Fibroblast of lung (primary cell): Measurements from ENCODE around the gene HEATR9. TPM values are rescaled to one million over a fixed set of nuclear protein-coding genes. Genes with fewer than 3 reads are reported as not detected.

Source experiments
- DNase-seq, 2 donors: peaks; one replicate each; pipeline versions ENCODE4 v3.0.0 to v3.0.0-alpha.2; 2010; ENCODE audit warnings: low read depth in 2 of 2
- H2AFZ ChIP-seq: 2 replicates; pipeline ENCODE4 v1.5.1; 2012; ENCODE audit warnings: low read length, control low read depth, inconsistent platforms
- H3K27ac ChIP-seq: 2 replicates; pipeline ENCODE4 v1.5.1; 2011; ENCODE audit warnings: low read length, control low read depth; ENCODE audit not compliant: insufficient read depth
- H3K27me3 ChIP-seq: 2 replicates; pipeline ENCODE4 v1.5.1; 2011; ENCODE audit warnings: mild to moderate bottlenecking, low read length; ENCODE audit not compliant: control insufficient read depth, insufficient read depth
- H3K36me3 ChIP-seq: 2 replicates; pipeline ENCODE4 v1.5.1; 2011; ENCODE audit warnings: low read length; ENCODE audit not compliant: control insufficient read depth, insufficient read depth
- H3K4me1 ChIP-seq: 2 replicates; pipeline ENCODE4 v1.5.1; 2011; ENCODE audit warnings: low read length; ENCODE audit not compliant: control insufficient read depth, insufficient read depth; ENCODE audit errors: extremely low read depth
- H3K4me2 ChIP-seq: 2 replicates; pipeline ENCODE4 v1.5.1; 2011; ENCODE audit warnings: low read length, control low read depth; ENCODE audit not compliant: insufficient read depth; ENCODE audit errors: extremely low read depth
- H3K4me3 ChIP-seq, 4 experiments: fragments of 200-600 bp in 1 of 4; sonication (generic) in 1 of 4; replicated peaks in 1 of 4; 2 replicates each; pipeline ENCODE4 v1.5.1; 2011 to 2016; ENCODE audit warnings: low read length in 4 of 4, low read depth in 3 of 4, mild to moderate bottlenecking in 3 of 4, control low read depth in 2 of 4, inconsistent platforms in 1 of 4, mixed read lengths in 1 of 4; ENCODE audit not compliant: insufficient read depth in 1 of 4; ENCODE audit errors: control extremely low read depth in 1 of 4
- H3K79me2 ChIP-seq: 2 replicates; pipeline ENCODE4 v1.5.1; 2012; ENCODE audit warnings: mild to moderate bottlenecking, low read length, inconsistent platforms; ENCODE audit not compliant: control insufficient read depth, insufficient read depth
- H3K9ac ChIP-seq: 2 replicates; pipeline ENCODE4 v1.5.1; 2011; ENCODE audit warnings: mild to moderate bottlenecking, low read length, control low read depth; ENCODE audit not compliant: insufficient read depth
- H3K9me3 ChIP-seq: 2 replicates; pipeline ENCODE4 v1.5.1; 2012; ENCODE audit warnings: low read depth, low read length; ENCODE audit not compliant: control insufficient read depth, insufficient read depth
- H4K20me1 ChIP-seq: 2 replicates; pipeline ENCODE4 v1.5.1; 2011; ENCODE audit warnings: low read length; ENCODE audit not compliant: control insufficient read depth, insufficient read depth; ENCODE audit errors: extremely low read depth
- CTCF ChIP-seq, 2 donors: IDR thresholded peaks in 1 of 2; conservative IDR thresholded peaks in 1 of 2; 1 replicate in 1 of 2; 2 replicates in 1 of 2; pipeline ENCODE4 v1.5.1; 2011 to 2012; ENCODE audit warnings: low read length in 2 of 2, control low read depth in 1 of 2, inconsistent platforms in 1 of 2, low read depth in 1 of 2, mild to moderate bottlenecking in 1 of 2
- EZH2 ChIP-seq: IDR thresholded peaks from 2 replicates; pipeline ENCODE4 v1.5.1; 2012; ENCODE audit warnings: low read length, control low read depth, mild to moderate bottlenecking; ENCODE audit errors: missing control alignments
- polyA plus RNA-seq, 2 donors: library from polyadenylated mRNA; depleted of rRNA in 1 of 2; stranded (reverse) in 1 of 2; unstranded in 1 of 2; fragments of >200 nt; gene quantifications; 2 replicates each; pipeline ENCODE4 v1.2.1, GENCODE V29; 2011 to 2012; ENCODE audit warnings: missing spikeins in 1 of 2
- total RNA-seq: library from RNA; depleted of rRNA; stranded (reverse); fragments of >200 nt; gene quantifications from 2 replicates; pipeline ENCODE4 v1.2.1, GENCODE V29; 2014

Gene HEATR9
- total and polyA plus RNA-seq, 2 donors (not counting 1 experiment from before 2014, with no cell fraction given), result not detected

DNA sequence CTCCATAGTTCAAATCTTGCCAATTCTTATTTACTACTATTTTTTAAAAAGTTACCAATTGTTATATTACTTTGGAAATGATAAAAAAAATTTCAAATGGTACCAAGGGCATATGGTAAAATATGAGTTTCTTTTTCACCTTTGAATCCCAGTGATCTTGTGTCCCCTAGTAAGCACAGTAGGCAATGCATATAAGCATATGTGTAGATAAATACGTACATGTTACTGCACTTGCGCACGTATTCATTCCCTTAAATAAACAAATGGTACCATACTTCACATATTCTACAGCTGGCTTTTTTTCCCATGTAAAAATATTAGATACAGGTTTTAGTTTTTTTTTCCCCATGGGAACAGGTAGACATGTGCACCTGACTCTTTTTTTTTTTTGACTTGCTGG is 27.6 kb downstream of the HEATR9 start:
- no peaks in the 10 kb centered on the region for H3K27me3 ChIP-seq
- no peak overlapping the region for H2AFZ ChIP-seq
- TF ChIP-seq EZH2, result no peak
- no peak for TF ChIP-seq CTCF (conservative IDR thresholded peaks at IDR 0.05 in 1 of 2, IDR thresholded peaks at IDR 0.05 in 1 of 2; ENCODE audit: low read depth in 1 of 2, low read length in 2 of 2)
- no peaks in the 10 kb centered on the region for H3K9me3 ChIP-seq
- H3K4me3 ChIP-seq, result no peak overlapping the region
- no peaks in the 10 kb centered on the region for H3K4me1 ChIP-seq
- H3K79me2 ChIP-seq, result no peaks in the 10 kb centered on the region
- DNase-seq, result no peak
- peaks cover 5% of the 10 kb centered on the region for H3K36me3 ChIP-seq
- H4K20me1 ChIP-seq, result no peaks in the 10 kb centered on the region
- no peak overlapping the region for H3K9ac ChIP-seq
- no peak overlapping the region for H3K4me2 ChIP-seq
- H3K27ac ChIP-seq, result no peak overlapping the region

DNA sequence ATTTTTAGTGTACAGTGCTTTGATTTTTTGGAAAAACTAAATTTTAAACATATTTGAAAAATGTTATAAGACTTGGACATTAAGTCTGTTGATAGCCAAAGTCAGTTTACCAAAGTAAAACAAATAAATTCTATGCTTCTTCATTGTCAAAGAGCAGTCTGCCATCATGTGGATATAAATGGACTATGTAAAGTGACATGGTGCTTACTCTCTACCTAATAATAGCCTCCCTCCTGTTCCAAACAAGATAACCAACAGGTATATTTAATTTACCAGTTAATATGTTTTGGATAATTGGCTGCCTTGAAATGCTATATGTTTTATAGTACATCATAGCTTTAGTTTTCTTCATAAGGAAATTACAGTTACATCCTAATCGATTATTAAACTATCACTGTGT is 43.5 kb downstream of the HEATR9 start:
- no peak for DNase-seq
- Histone ChIP-seq H3K79me2 (peaks cover 4% of the 10 kb centered on the region), H2AFZ (no peak overlapping the region), H3K4me3 (no peak overlapping the region), H3K27ac (no peak overlapping the region), H3K27me3 (no peaks in the 10 kb centered on the region), H3K4me1 (no peaks in the 10 kb centered on the region), H3K36me3 (peaks cover 11% of the 10 kb centered on the region), H4K20me1 (no peaks in the 10 kb centered on the region), H3K9ac (no peak overlapping the region), H3K9me3 (no peaks in the 10 kb centered on the region), H3K4me2 (no peak overlapping the region)
- TF ChIP-seq EZH2 (no peak), CTCF (conservative IDR thresholded peaks at IDR 0.05 in 1 of 2, IDR thresholded peaks at IDR 0.05 in 1 of 2; ENCODE audit: low read depth in 1 of 2, low read length in 2 of 2) (no peak)

DNA sequence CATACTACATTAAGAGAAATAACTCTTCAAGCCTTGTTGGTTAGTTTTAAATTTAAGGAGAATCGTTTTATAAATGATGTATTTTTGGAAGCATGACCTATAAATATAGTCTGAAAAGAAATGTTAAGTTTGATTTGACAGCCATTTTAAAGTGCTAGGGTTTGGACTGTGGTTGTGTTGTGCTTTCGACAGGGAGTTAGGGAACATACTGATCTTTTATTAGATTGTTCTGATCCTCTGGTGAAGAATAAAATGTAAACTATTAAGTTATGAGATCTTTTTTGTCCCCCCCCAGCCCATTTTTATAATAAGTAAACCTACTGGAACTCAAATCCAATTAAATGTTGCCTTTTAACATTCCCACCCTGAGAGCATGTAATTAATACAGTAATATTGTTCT is 47.4 kb downstream of the HEATR9 start:
- Histone ChIP-seq H3K79me2 (peaks cover 24% of the 10 kb centered on the region), H3K27me3 (no peaks in the 10 kb centered on the region), H3K4me2 (no peak overlapping the region), H4K20me1 (peaks cover 4% of the 10 kb centered on the region), H3K4me1 (peaks cover 3% of the 10 kb centered on the region), H2AFZ (no peak overlapping the region), H3K9me3 (no peaks in the 10 kb centered on the region), H3K4me3 (no peak overlapping the region), H3K36me3 (peaks cover 11% of the 10 kb centered on the region), H3K27ac (no peak overlapping the region), H3K9ac (no peak overlapping the region)
- TF ChIP-seq CTCF (conservative IDR thresholded peaks at IDR 0.05 in 1 of 2, IDR thresholded peaks at IDR 0.05 in 1 of 2; ENCODE audit: low read depth in 1 of 2, low read length in 2 of 2) (no peak), EZH2 (no peak)
- DNase-seq, result no peak
